Measurements from ENCODE around the gene ZRANB3. TPM values are rescaled to one million over a fixed set of nuclear protein-coding genes. Genes with fewer than 3 reads are reported as not detected.

Gene ZRANB3
- 9.3 and 9.4 TPM in 2 replicates for total RNA-seq

GRCh38 chr2:135530313-135531230, at the start of gene ZRANB3:
ZRANB3 (minus strand) TSS chr2:135531218.

GRCh38 chr2:135531231-135532197, 496 bp upstream of the ZRANB3 start, which contains the start of gene R3HDM1:
R3HDM1 (plus strand) TSS chr2:135531484; CDS start chr2:135604846, 73,362 bp downstream.

Other genes starting within 250 kb of the ZRANB3 start
- gene R3HDM1, start 266 bp upstream of the ZRANB3 start, total RNA-seq, result 18.5 and 20.3 TPM in 2 replicates
- 33.1 and 43.9 TPM in 2 replicates for gene UBXN4, start 210.6 kb upstream of the ZRANB3 start, total RNA-seq